OCI-LY7 (cell line): ENCODE data around the gene ENTPD7. TPM values are rescaled to one million over a fixed set of nuclear protein-coding genes. Genes with fewer than 3 reads are reported as not detected.

Experiments used
- BruUV-seq: library from RNA; stranded (reverse); fragments of 400-500 nt; replicated peaks from 2 replicates; lab custom pipeline; 2021; lab: Mats Ljungman, UMichigan
- CTCF ChIA-PET: fragments of 300-600 bp; sonication (Branson Sonifier 250); formaldehyde crosslinking; loops from one replicate; lab custom pipeline; 2022; ENCODE audit warnings: antibody characterized with exemption; ENCODE audit not compliant: unreplicated experiment; lab: Charles Lee
- POLR2A ChIA-PET: fragments of 300-600 bp; sonication (Branson Sonifier 250); formaldehyde crosslinking; loops from one replicate; lab custom pipeline; 2022; ENCODE audit warnings: antibody characterized with exemption; lab: Charles Lee
- DNase-seq: peaks from one replicate; pipeline ENCODE4 v3.0.0-alpha.2; 2015; ENCODE audit warnings: low spot score
- H2AFZ ChIP-seq: fragments of 200-600 bp; sonication (generic), shearing (Covaris generic); 2 replicates; pipeline ENCODE4 v1.6.1; 2014; ENCODE audit warnings: mild to moderate bottlenecking, antibody characterized with exemption, low read length, moderate library complexity
- H3K27ac ChIP-seq: fragments of 200-600 bp; sonication (generic); 2 replicates; pipeline ENCODE4 v1.5.1; 2014; ENCODE audit warnings: mixed run types, low read depth, mild to moderate bottlenecking, moderate library complexity, low read length, inconsistent platforms; ENCODE audit not compliant: poor library complexity, severe bottlenecking
- H3K36me3 ChIP-seq: fragments of 200-600 bp; sonication (generic); 2 replicates; pipeline ENCODE4 v1.6.1; 2014; ENCODE audit warnings: mild to moderate bottlenecking, antibody characterized with exemption, low read length, moderate library complexity, mixed read lengths; ENCODE audit not compliant: insufficient read depth
- H3K4me1 ChIP-seq: fragments of 200-600 bp; sonication (generic); 2 replicates; pipeline ENCODE4 v1.5.1; 2014; ENCODE audit warnings: mild to moderate bottlenecking, low read length; ENCODE audit not compliant: insufficient read depth, poor library complexity, severe bottlenecking
- H3K4me2 ChIP-seq: fragments of 200-600 bp; sonication (generic); 2 replicates; pipeline ENCODE4 v1.6.1; 2014; ENCODE audit warnings: mild to moderate bottlenecking, low read length
- H3K4me3 ChIP-seq: fragments of 200-600 bp; sonication (generic); 2 replicates; pipeline ENCODE4 v1.5.1; 2014; ENCODE audit warnings: mild to moderate bottlenecking, low read depth, low read length; ENCODE audit not compliant: poor library complexity, severe bottlenecking
- H3K79me2 ChIP-seq: fragments of 200-600 bp; sonication (generic); 2 replicates; pipeline ENCODE4 v1.6.1; 2016; ENCODE audit warnings: low read depth, mild to moderate bottlenecking, low read length, moderate library complexity, mixed read lengths; ENCODE audit not compliant: insufficient read depth
- H3K9me2 ChIP-seq: fragments of 200-600 bp; sonication (generic); 2 replicates; pipeline ENCODE4 v1.6.1; 2016; ENCODE audit warnings: mild to moderate bottlenecking, low read length, mixed read lengths; ENCODE audit not compliant: insufficient read depth
- H3K9me3 ChIP-seq: fragments of 200-600 bp; sonication (generic); 2 replicates; pipeline ENCODE4 v1.6.1; 2014; ENCODE audit warnings: mild to moderate bottlenecking, mixed run types, low read length, mixed read lengths
- H4K20me1 ChIP-seq: fragments of 200-600 bp; sonication (generic); 2 replicates; pipeline ENCODE4 v1.6.1; 2014; ENCODE audit warnings: mild to moderate bottlenecking, antibody characterized with exemption, low read length, moderate library complexity, mixed read lengths; ENCODE audit not compliant: insufficient read depth
- EZH2phosphoT487 ChIP-seq: fragments of 200-600 bp; sonication (generic); IDR thresholded peaks from 2 replicates; pipeline ENCODE4 v1.6.1; 2018; ENCODE audit warnings: low read depth, borderline replicate concordance, mild to moderate bottlenecking, mixed run types, antibody characterized with exemption, low read length, moderate library complexity, mixed read lengths
- intact Hi-C: fragments of 100-400 bp; cut with micrococcal nuclease; formaldehyde crosslinking; loops from one replicate; pipeline ENCODE4 v1.10.0; 2022; ENCODE audit not compliant: unreplicated experiment
- small RNA-seq: library from RNA; depleted of rRNA; stranded (forward); fragments of <200 nt; gene quantifications from one replicate; pipeline ENCODE3, GENCODE V24; 2014
- total RNA-seq, 2 experiments: library from RNA; depleted of rRNA in 1 of 2; stranded (reverse); fragments of >200 nt in 1 of 2; shearing (Covaris generic) in 1 of 2; gene quantifications; 2 replicates each; pipeline ENCODE4 v1.2.3, GENCODE V29; 2014 to 2022
- TF ChIP-seq, protein P1 (sequence below): fragments of 200-600 bp; sonication (generic); conservative IDR thresholded peaks from 2 replicates; pipeline ENCODE4 v1.5.1; 2014; ENCODE audit warnings: mild to moderate bottlenecking, antibody characterized with exemption, low read length, moderate library complexity, mixed read lengths

Gene ENTPD7
- total RNA-seq, 2 experiments from 2014 or later, result 3.3 to 7.6 TPM

GRCh38 chr10:99750641-99751040, 91.3 kb downstream of the ENTPD7 start:
- Histone ChIP-seq H3K4me1 (peaks cover 1% of the 10 kb centered on the region), H3K9me3 (no peaks in the 10 kb centered on the region), H3K9me2 (no peaks in the 10 kb centered on the region), H3K79me2 (no peaks in the 10 kb centered on the region), H3K36me3 (peaks cover 95% of the 10 kb centered on the region), H4K20me1 (no peaks in the 10 kb centered on the region), H2AFZ (no peak overlapping the region), H3K27ac (no peak overlapping the region), H3K4me3 (no peak overlapping the region), H3K4me2 (no peak overlapping the region)
- DNase-seq, result no peak
- intact Hi-C loops, result no loop called here
- ChIA-PET CTCF (no interaction called here), POLR2A (no interaction called here)
- TF ChIP-seq, protein P1, sequence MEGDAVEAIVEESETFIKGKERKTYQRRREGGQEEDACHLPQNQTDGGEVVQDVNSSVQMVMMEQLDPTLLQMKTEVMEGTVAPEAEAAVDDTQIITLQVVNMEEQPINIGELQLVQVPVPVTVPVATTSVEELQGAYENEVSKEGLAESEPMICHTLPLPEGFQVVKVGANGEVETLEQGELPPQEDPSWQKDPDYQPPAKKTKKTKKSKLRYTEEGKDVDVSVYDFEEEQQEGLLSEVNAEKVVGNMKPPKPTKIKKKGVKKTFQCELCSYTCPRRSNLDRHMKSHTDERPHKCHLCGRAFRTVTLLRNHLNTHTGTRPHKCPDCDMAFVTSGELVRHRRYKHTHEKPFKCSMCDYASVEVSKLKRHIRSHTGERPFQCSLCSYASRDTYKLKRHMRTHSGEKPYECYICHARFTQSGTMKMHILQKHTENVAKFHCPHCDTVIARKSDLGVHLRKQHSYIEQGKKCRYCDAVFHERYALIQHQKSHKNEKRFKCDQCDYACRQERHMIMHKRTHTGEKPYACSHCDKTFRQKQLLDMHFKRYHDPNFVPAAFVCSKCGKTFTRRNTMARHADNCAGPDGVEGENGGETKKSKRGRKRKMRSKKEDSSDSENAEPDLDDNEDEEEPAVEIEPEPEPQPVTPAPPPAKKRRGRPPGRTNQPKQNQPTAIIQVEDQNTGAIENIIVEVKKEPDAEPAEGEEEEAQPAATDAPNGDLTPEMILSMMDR, result no peak
- no peak for TF ChIP-seq EZH2phosphoT487
- no TSS peak for BruUV-seq

- BruUV-seq, result no TSS peak
- CTCF ChIA-PET, result interaction anchor here (1.0 kb wide), 1 partner anchor 365 kb away, joined by 3 read pairs; no protein-coding TSS in a partner anchor
- Histone ChIP-seq H3K36me3 (peaks cover 98% of the 10 kb centered on the region), H2AFZ (no peak overlapping the region), H3K27ac (no peak overlapping the region), H3K4me2 (no peak overlapping the region), H3K9me2 (no peaks in the 10 kb centered on the region), H3K79me2 (no peaks in the 10 kb centered on the region), H3K4me1 (peaks cover 14% of the 10 kb centered on the region), H3K9me3 (no peaks in the 10 kb centered on the region), H3K4me3 (no peak overlapping the region), H4K20me1 (no peaks in the 10 kb centered on the region)
- TF ChIP-seq EZH2phosphoT487, result no peak
- TF ChIP-seq, protein P1, result no peak
- POLR2A ChIA-PET, result no interaction called here
- DNase-seq, result no peak
- intact Hi-C loops, result no loop called here
Observed at GRCh38 chr10:99754670-99755069, 95.4 kb downstream of the ENTPD7 start.

Small RNA genes within 50 kb of the gene (small RNA-seq; reads per million reads assigned to genes)
- gene AL133353.1, result not detected

Other genes starting within 250 kb of the ENTPD7 start
- 24.5 and 26.4 TPM in 2 replicates for gene GOT1, start 228.9 kb upstream of the ENTPD7 start, total RNA-seq (2014; rRNA removed; shearing (Covaris generic))
- 50.4 and 59.0 TPM in 2 replicates for gene GOT1, start 228.9 kb upstream of the ENTPD7 start, total RNA-seq (2022)
- gene NKX2-3, start 126.6 kb upstream of the ENTPD7 start, total RNA-seq (2014; rRNA removed; shearing (Covaris generic)), result not detected in 2 replicates
- gene NKX2-3, start 126.6 kb upstream of the ENTPD7 start, total RNA-seq (2022), result not detected in 2 replicates
- 31.6 and 35.6 TPM in 2 replicates for gene SLC25A28, start 39.1 kb upstream of the ENTPD7 start, total RNA-seq (2014; rRNA removed; shearing (Covaris generic))
- 36.3 and 38.3 TPM in 2 replicates for gene SLC25A28, start 39.1 kb upstream of the ENTPD7 start, total RNA-seq (2022)
- gene COX15, start 72.6 kb downstream of the ENTPD7 start, total RNA-seq (2014; rRNA removed; shearing (Covaris generic)), result 18.5 and 19.6 TPM in 2 replicates
- gene COX15, start 72.6 kb downstream of the ENTPD7 start, total RNA-seq (2022), result 50.3 and 55.2 TPM in 2 replicates
- 29.9 and 37.1 TPM in 2 replicates for gene CUTC, start 72.7 kb downstream of the ENTPD7 start, total RNA-seq (2014; rRNA removed; shearing (Covaris generic))
- gene CUTC, start 72.7 kb downstream of the ENTPD7 start, total RNA-seq (2022), result 41.6 and 42.9 TPM in 2 replicates
- 0.38 and 0.85 TPM in 2 replicates for gene ABCC2, start 123.1 kb downstream of the ENTPD7 start, total RNA-seq (2014; rRNA removed; shearing (Covaris generic))
- gene ABCC2, start 123.1 kb downstream of the ENTPD7 start, total RNA-seq (2022), result 0.59 and 1.2 TPM in 2 replicates